GM12801 (cell line): ENCODE data around the gene YBX1.

Experiments
- TF ChIP-seq, protein P1 (sequence below): IDR thresholded peaks from one replicate; pipeline ENCODE4 v1.5.1; 2011; ENCODE audit warnings: control low read depth; ENCODE audit not compliant: insufficient read length; ENCODE audit errors: extremely low read depth

YBX1 gene

DNA sequence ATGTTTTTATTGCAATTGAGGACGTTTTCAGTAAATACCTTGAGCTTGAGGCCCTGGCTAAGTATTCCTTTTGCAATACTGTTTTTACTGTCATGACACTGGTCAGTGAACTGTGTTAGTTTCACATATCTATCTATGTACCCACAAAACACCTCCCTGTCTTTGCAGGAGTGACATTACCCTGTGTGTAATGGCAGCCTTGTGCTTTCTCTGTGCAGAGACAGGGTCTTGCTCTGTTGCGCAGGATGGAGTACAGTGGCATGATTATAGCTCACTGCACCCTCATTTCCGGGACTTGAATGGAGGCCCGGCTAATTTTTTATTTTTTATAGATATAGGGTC, 8.9 kb downstream of the YBX1 start:
- TF ChIP-seq, protein P1, sequence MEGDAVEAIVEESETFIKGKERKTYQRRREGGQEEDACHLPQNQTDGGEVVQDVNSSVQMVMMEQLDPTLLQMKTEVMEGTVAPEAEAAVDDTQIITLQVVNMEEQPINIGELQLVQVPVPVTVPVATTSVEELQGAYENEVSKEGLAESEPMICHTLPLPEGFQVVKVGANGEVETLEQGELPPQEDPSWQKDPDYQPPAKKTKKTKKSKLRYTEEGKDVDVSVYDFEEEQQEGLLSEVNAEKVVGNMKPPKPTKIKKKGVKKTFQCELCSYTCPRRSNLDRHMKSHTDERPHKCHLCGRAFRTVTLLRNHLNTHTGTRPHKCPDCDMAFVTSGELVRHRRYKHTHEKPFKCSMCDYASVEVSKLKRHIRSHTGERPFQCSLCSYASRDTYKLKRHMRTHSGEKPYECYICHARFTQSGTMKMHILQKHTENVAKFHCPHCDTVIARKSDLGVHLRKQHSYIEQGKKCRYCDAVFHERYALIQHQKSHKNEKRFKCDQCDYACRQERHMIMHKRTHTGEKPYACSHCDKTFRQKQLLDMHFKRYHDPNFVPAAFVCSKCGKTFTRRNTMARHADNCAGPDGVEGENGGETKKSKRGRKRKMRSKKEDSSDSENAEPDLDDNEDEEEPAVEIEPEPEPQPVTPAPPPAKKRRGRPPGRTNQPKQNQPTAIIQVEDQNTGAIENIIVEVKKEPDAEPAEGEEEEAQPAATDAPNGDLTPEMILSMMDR, result no peak

DNA sequence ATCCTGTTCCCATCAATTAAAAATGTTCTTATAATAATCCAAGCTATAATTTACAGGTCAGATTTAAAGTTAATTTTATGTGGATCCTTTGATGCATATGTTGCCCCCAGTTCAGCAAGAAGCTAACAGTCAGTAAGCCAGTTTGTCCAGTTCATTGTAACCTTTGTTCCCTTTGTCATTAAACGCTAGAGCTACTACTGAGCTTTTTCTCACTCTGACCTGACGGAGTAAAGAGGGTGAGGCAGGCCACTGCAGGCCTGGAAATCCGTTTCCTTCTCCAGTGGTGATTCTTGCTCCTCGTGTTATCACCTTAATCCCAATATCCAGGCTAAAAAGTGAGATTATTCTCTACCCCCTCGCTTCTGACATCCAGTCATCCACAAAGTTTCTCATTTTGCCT, 10.2 kb downstream of the YBX1 start:
- TF ChIP-seq, protein P1, result no peak

DNA sequence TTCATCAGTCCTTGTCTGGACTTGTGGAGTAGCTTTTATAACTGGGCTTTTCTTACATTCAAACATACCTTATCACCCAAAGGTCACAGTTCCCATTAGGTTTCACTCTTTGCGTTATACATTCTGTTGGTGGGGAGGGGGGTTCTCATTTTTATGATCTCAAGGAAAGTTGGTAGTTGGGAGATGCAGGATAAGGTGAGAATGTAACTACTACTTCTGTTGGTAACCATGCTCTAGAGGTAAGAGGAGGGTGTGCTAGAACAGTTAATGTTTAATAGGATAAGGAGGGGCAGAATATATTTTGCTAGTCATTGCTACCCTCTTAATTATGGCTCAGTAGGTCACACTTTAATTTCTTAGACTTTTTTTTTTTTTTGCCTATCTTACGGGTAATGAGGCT, 10.7 kb downstream of the YBX1 start:
- TF ChIP-seq, protein P1, result no peak

DNA sequence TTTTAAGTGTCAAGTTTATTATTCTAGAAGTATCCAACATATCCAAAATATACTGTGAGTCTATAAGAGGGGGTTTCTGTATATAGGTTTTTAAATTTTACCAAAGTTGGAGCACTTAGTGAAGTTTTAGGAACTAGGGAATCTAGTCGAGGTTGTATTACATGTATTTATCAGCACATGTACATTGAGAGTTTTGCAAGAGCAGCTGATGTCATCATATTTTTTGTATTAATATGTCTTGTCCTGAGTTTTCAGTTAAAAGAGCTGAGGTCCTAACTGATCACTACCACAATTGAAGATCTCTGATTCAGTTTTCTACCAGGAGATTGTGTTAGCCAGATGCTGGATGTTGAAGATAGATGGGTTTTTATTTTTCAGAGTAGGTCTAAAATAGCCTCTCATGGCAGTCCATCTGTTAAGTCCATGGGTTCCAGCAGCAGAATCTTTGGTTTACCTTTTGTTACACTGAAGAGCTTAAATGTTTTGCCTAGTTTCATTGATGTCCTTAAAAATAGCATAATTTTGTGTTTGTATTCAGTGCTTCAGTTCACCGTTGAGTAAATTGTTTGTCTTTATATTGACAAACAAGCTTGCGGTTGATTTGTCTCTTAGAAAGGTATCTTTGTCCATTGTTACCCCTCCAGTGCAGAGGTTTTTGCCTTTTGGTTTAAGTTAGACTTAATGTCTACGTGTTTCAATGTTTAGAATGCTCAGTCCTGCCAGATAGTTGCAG, 16.0 kb downstream of the YBX1 start:
- TF ChIP-seq, protein P1, result no peak

DNA sequence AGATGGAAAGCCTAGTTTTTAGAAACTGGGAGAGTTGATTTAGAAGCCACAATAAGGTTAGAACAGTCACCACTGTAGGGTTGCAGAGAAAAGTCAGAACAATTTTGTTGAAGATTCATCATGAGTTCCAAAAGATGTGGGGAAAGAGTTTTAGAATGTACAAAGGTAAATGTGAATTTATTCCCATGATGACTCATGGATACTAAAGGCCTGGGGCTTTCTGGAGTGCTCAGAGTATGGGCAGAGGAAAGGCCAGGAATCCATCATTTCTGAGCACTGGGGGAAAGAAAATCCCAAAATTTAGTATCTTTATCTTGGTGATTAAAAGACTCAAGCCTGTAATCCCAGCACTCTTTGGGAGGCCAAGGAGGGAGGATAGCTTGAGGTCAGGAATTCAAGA, 17.8 kb downstream of the YBX1 start:
- TF ChIP-seq, protein P1, result no peak

DNA sequence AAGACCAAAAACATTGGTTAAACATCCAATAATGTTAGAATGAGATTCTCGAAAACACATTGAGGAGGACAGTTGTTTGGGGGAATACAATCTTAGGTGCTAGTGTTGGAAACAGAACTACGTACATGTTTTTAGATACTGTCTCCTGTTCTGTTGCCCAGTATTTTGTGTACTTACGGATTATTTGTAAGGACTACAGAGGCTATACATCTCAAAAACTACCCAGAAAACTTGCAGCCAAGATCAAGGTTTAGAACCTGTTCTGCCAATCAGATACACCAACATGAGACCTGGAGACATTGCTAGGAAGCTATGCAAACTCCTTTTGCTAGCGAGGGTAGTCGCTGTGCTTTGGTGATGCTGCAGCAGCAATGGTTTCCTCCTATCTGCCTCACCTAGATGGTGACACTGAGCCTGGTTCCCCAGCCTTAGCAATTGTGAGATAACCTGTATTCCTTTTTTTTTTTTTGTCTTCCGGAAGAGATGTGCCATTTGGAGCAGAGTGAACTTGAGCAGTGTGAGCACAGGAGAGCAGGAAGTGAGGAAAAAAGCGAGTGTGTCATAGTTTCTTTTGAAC, 21.8 kb downstream of the YBX1 start:
- TF ChIP-seq, protein P1, result no peak

DNA sequence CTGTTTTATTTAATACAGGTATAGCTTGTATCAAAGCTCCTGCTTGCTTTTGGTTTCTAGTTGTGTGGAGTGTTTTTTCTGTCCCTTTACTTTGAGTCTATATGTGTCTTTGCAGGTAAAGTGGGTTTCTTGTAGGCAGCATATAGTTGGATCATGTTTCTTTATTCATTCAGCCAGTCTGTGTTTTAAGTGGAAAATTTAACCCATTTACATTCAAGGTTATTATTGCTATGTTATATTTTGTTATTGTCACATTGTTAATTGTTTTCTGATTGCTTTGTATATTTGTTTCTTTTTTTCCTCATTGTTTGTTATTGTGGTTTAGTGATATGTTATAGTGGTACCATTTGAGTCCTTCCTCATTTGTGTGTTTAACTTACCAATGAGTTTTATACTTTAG, 31.1 kb downstream of the YBX1 start:
- TF ChIP-seq, protein P1, result no peak

DNA sequence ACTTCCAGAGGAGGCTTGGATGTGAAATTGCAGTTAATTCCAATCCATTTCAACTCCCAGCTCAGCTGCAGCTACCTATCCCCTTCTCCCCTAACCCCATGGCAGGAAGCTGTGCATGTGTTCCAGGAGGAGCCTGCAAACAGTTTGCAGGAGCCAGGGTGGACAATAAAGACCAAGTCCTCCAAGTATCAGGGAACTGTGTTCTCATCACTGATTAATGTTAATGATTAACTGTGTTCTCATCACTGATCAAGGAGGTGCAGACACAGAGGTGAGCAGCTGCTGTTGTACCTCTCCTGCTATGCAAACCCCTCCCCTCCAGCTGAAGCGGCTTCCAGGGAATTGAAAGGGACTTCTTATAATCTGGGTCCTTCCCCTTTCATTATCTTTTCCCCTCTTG, 38.6 kb downstream of the YBX1 start:
- TF ChIP-seq, protein P1, result no peak
